Endothelial cell of umbilical vein (primary cell): ENCODE data around the gene POLR2F. TPM values are rescaled to one million over a fixed set of nuclear protein-coding genes. Genes with fewer than 3 reads are reported as not detected.

ENCODE experiments used
- BruUV-seq: library from RNA; stranded (reverse); fragments of 400-500 nt; replicated peaks from 2 replicates; lab custom pipeline; 2021; lab: Mats Ljungman, UMichigan
- CTCF ChIA-PET: fragments of 300-600, 350-600 bp; sonication (Branson Sonifier 250); formaldehyde crosslinking; loops from one replicate; lab custom pipeline; 2021; ENCODE audit warnings: antibody characterized with exemption, inconsistent platforms; lab: Charles Lee
- POLR2A ChIA-PET: fragments of 300-600, 350-600 bp; sonication (Branson Sonifier 250); formaldehyde crosslinking; loops from one replicate; lab custom pipeline; 2021; ENCODE audit warnings: antibody characterized with exemption, inconsistent platforms; lab: Charles Lee
- DNase-seq: peaks from one replicate; pipeline ENCODE4 v3.0.0-alpha.2; 2011; ENCODE audit warnings: low read depth, low spot score
- FAIRE-seq: peaks from 2 replicates; lab custom pipeline; 2011; peaks lifted over from hg19 to GRCh38; lab: Jason Lieb, UNC
- H2AFZ ChIP-seq: 2 replicates; pipeline ENCODE4 v1.6.0; 2012; ENCODE audit warnings: low read depth, low read length, control low read depth, inconsistent platforms
- H3K27ac ChIP-seq: 2 replicates; pipeline ENCODE4 v1.5.1; 2011; ENCODE audit warnings: low read depth, mild to moderate bottlenecking, control low read depth, low read length, moderate library complexity; ENCODE audit not compliant: insufficient read depth
- H3K27me3 ChIP-seq, 2 experiments: 2 replicates each; pipeline versions ENCODE4 v1.6.0 to v1.6.1; 2011; ENCODE audit warnings: low read length in 2 of 2, mixed read lengths in 1 of 2; ENCODE audit not compliant: control insufficient read depth in 2 of 2, insufficient read depth in 2 of 2
- H3K36me3 ChIP-seq, 2 experiments: 2 replicates in 1 of 2; 3 replicates in 1 of 2; pipeline ENCODE4 v1.5.1; 2011; ENCODE audit warnings: low read length in 2 of 2, mild to moderate bottlenecking in 1 of 2, moderate library complexity in 1 of 2; ENCODE audit not compliant: control insufficient read depth in 2 of 2, insufficient read depth in 2 of 2; ENCODE audit errors: extremely low read depth in 1 of 2
- H3K4me1 ChIP-seq: 3 replicates; pipeline ENCODE4 v1.5.1; 2011; ENCODE audit warnings: mild to moderate bottlenecking, low read length; ENCODE audit not compliant: control insufficient read depth, insufficient read depth; ENCODE audit errors: extremely low read depth
- H3K4me2 ChIP-seq: 2 replicates; pipeline ENCODE4 v1.6.1; 2011; ENCODE audit warnings: low read length, control low read depth, mixed read lengths; ENCODE audit not compliant: insufficient read depth
- H3K4me3 ChIP-seq, 3 experiments: fragments of 200-600 bp in 1 of 3; sonication (generic), shearing (Covaris generic) in 1 of 3; replicated peaks in 1 of 3; 2 replicates each; pipeline ENCODE4 v1.5.1; 2011 to 2016; ENCODE audit warnings: control low read depth in 3 of 3, low read length in 3 of 3, mild to moderate bottlenecking in 2 of 3, inconsistent platforms in 1 of 3, low read depth in 1 of 3, moderate library complexity in 1 of 3; ENCODE audit not compliant: insufficient read depth in 1 of 3
- H3K79me2 ChIP-seq: 2 replicates; pipeline ENCODE4 v1.6.0; 2012; ENCODE audit warnings: low read length, inconsistent platforms; ENCODE audit not compliant: control insufficient read depth, insufficient read depth
- H3K9ac ChIP-seq: replicated peaks from 2 replicates; pipeline ENCODE3; 2011; ENCODE audit warnings: low read length, control low read depth; ENCODE audit not compliant: insufficient read depth; ENCODE audit errors: extremely low read depth
- H3K9me1 ChIP-seq: replicated peaks from 3 replicates; pipeline ENCODE4 v1.6.0; 2011; ENCODE audit warnings: mild to moderate bottlenecking, low read length; ENCODE audit not compliant: control insufficient read depth, insufficient read depth; ENCODE audit errors: extremely low read depth
- H3K9me3 ChIP-seq: replicated peaks from 2 replicates; pipeline ENCODE4 v1.5.1; 2012; ENCODE audit warnings: low read length, inconsistent platforms; ENCODE audit not compliant: control insufficient read depth, insufficient read depth
- H4K20me1 ChIP-seq: replicated peaks from 2 replicates; pipeline ENCODE3; 2011; ENCODE audit warnings: mild to moderate bottlenecking, low read length; ENCODE audit not compliant: control insufficient read depth, insufficient read depth; ENCODE audit errors: extremely low read depth
- FOS ChIP-seq: IDR thresholded peaks from 2 replicates; pipeline ENCODE4 v1.6.1; 2011; ENCODE audit warnings: mild to moderate bottlenecking, low read length, moderate library complexity, borderline replicate concordance; ENCODE audit not compliant: insufficient read depth
- GATA2 ChIP-seq: IDR thresholded peaks from 2 replicates; pipeline ENCODE4 v1.7.0; 2011; ENCODE audit warnings: low read depth, mild to moderate bottlenecking, moderate library complexity, mixed read lengths, low read length; ENCODE audit not compliant: insufficient read length, insufficient read depth
- JUN ChIP-seq: IDR thresholded peaks from 2 replicates; pipeline ENCODE4 v1.6.1; 2011; ENCODE audit warnings: borderline replicate concordance, low read depth; ENCODE audit not compliant: insufficient read length, insufficient read depth
- MAX ChIP-seq: IDR thresholded peaks from 2 replicates; pipeline ENCODE4 v1.6.1; 2011; ENCODE audit not compliant: insufficient read depth, insufficient read length
- MYC ChIP-seq: IDR thresholded peaks from one replicate; pipeline ENCODE4 v1.6.1; 2011; ENCODE audit warnings: mild to moderate bottlenecking, low read depth, low read length
- POLR2A ChIP-seq: IDR thresholded peaks from 2 replicates; pipeline ENCODE4 v1.6.1; 2012; ENCODE audit warnings: low read depth, mild to moderate bottlenecking, control low read depth, low read length
- dilution Hi-C: fragments of 300-500 bp; cut with MboI; formaldehyde crosslinking; loops from one replicate; pipeline ENCODE4 v1.15.0; 2019; ENCODE audit warnings: low sequenced_read_pairs; ENCODE audit not compliant: extremely low pct_ligation_motif_present
- intact Hi-C: fragments of 100-400 bp; cut with micrococcal nuclease; formaldehyde crosslinking; loops from one replicate; pipeline ENCODE4 v1.10.0; 2022
- polyA plus RNA-seq, 4 experiments: library from polyadenylated mRNA; depleted of rRNA in 3 of 4; stranded (reverse) in 3 of 4; unstranded in 1 of 4; fragments of >200 nt; gene quantifications; 2 replicates each; pipeline versions ENCODE4 v1.2.1 to v1.2.3, GENCODE V29; 2011 to 2012; ENCODE audit warnings: missing spikeins in 1 of 4
- total RNA-seq: library from RNA; stranded (reverse); gene quantifications from 2 replicates; pipeline ENCODE4 v1.2.3, GENCODE V29; 2021
- TF ChIP-seq, protein P1 (sequence below), 2 donors: IDR thresholded peaks; 1 replicate in 1 of 2; 2 replicates in 1 of 2; pipeline ENCODE4 v1.5.1; 2011; ENCODE audit warnings: low read length in 2 of 2, mild to moderate bottlenecking in 2 of 2, moderate library complexity in 2 of 2, control low read depth in 1 of 2, inconsistent platforms in 1 of 2, low read depth in 1 of 2; ENCODE audit not compliant: insufficient read depth in 1 of 2; ENCODE audit errors: extremely low read depth in 1 of 2

POLR2F gene
- total and polyA plus RNA-seq, 2 donors (not counting 3 experiments of a cell fraction or from before 2014, with no cell fraction given) = 106 to 112 TPM

GRCh38 chr22:37916311-37916710, 37.2 kb upstream of the POLR2F start:
- no peaks in the 10 kb centered on the region for H3K79me2 ChIP-seq
- H3K4me1 ChIP-seq = no peaks in the 10 kb centered on the region
- H3K4me2 ChIP-seq = no peak overlapping the region
- TF ChIP-seq MYC = no peak
- TF ChIP-seq FOS = no peak
- no peak for TF ChIP-seq GATA2
- TF ChIP-seq, protein P1, sequence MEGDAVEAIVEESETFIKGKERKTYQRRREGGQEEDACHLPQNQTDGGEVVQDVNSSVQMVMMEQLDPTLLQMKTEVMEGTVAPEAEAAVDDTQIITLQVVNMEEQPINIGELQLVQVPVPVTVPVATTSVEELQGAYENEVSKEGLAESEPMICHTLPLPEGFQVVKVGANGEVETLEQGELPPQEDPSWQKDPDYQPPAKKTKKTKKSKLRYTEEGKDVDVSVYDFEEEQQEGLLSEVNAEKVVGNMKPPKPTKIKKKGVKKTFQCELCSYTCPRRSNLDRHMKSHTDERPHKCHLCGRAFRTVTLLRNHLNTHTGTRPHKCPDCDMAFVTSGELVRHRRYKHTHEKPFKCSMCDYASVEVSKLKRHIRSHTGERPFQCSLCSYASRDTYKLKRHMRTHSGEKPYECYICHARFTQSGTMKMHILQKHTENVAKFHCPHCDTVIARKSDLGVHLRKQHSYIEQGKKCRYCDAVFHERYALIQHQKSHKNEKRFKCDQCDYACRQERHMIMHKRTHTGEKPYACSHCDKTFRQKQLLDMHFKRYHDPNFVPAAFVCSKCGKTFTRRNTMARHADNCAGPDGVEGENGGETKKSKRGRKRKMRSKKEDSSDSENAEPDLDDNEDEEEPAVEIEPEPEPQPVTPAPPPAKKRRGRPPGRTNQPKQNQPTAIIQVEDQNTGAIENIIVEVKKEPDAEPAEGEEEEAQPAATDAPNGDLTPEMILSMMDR (IDR thresholded peaks at IDR 0.05; ENCODE audit: extremely low read depth in 1 of 2, insufficient read depth in 1 of 2, low read depth in 1 of 2, low read length in 2 of 2) = no peak
- TF ChIP-seq JUN = no peak
- TF ChIP-seq MAX = no peak
- TF ChIP-seq POLR2A = no peak
- no peak overlapping the region for H3K9ac ChIP-seq
- ChIA-PET POLR2A (interaction anchor here (0.5 kb wide), 1 partner anchor 38 kb away, joined by 4 read pairs; no protein-coding TSS in a partner anchor), CTCF (interaction anchor here (1.2 kb wide), 1 partner anchor 53 kb away, joined by 3 read pairs; no protein-coding TSS in a partner anchor)
- H2AFZ ChIP-seq = no peak overlapping the region
- H3K36me3 ChIP-seq = peaks cover 2 to 33% of the 10 kb centered on the region in 2 experiments
- no peak overlapping the region for H3K4me3 ChIP-seq
- no peaks in the 10 kb centered on the region for H3K27me3 ChIP-seq
- dilution Hi-C loops (no loop called here), intact Hi-C loops (no loop called here)
- H3K9me1 ChIP-seq = no peaks in the 10 kb centered on the region
- no TSS peak for BruUV-seq
- H4K20me1 ChIP-seq = no peaks in the 10 kb centered on the region
- FAIRE-seq (no peak), DNase-seq (no peak)
- H3K9me3 ChIP-seq = no peaks in the 10 kb centered on the region
- H3K27ac ChIP-seq = no peak overlapping the region
